Naive thymus-derived CD4-positive, alpha-beta T cell (primary cell): ENCODE data around the gene SS18L1. TPM values are rescaled to one million over a fixed set of nuclear protein-coding genes. Genes with fewer than 3 reads are reported as not detected.
A peak's percentile ranks its signal among the peaks of the same experiment; 100 is the strongest.

Source experiments
- ATAC-seq: fragments of 150-1000 bp; cut with Tn5 transposase; 2 replicates; pipeline ENCODE4 v1.10.0; 2021; ENCODE audit warnings: mild to moderate bottlenecking, moderate library complexity
- CTCF ChIA-PET: fragments of 350-600 bp; sonication (Branson Sonifier 250); formaldehyde crosslinking; loops from one replicate; lab custom pipeline; 2021; ENCODE audit warnings: antibody characterized with exemption; lab: Charles Lee
- POLR2A ChIA-PET: fragments of 350-600 bp; sonication (Branson Sonifier 250); formaldehyde crosslinking; loops from one replicate; lab custom pipeline; 2021; ENCODE audit warnings: antibody characterized with exemption, inconsistent platforms; lab: Charles Lee
- DNase-seq, 9 donors: peaks; one replicate each; pipeline versions ENCODE4 v3.0.0 to v3.0.0-alpha.2; 2020 to 2022; ENCODE audit warnings: mixed read lengths in 1 of 9
- H3K27ac ChIP-seq: one replicate; pipeline ENCODE4 v1.7.0; 2013; ENCODE audit warnings: mild to moderate bottlenecking, low read depth, low read length, moderate library complexity
- H3K27me3 ChIP-seq, 2 donors: one replicate each; pipeline ENCODE4 v1.7.0; 2013; ENCODE audit warnings: low read length in 2 of 2, mild to moderate bottlenecking in 2 of 2, moderate library complexity in 2 of 2; ENCODE audit not compliant: control insufficient read depth in 2 of 2, insufficient read depth in 2 of 2
- H3K36me3 ChIP-seq, 3 experiments: 1 replicate in 2 of 3; 2 replicates in 1 of 3; pipeline ENCODE4 v1.7.0; 2013; ENCODE audit warnings: low read length in 3 of 3, mild to moderate bottlenecking in 3 of 3, moderate library complexity in 1 of 3; ENCODE audit not compliant: insufficient read depth in 3 of 3, control insufficient read depth in 2 of 3
- H3K4me1 ChIP-seq, 2 donors: one replicate each; pipeline ENCODE4 v1.7.0; 2013; ENCODE audit warnings: low read length in 2 of 2, mild to moderate bottlenecking in 2 of 2, moderate library complexity in 1 of 2; ENCODE audit not compliant: control insufficient read depth in 2 of 2, insufficient read depth in 2 of 2
- H3K4me3 ChIP-seq: 2 replicates; pipeline ENCODE4 v1.7.0; 2013; ENCODE audit warnings: mild to moderate bottlenecking, low read length
- H3K9me3 ChIP-seq, 3 experiments: 1 replicate in 2 of 3; 2 replicates in 1 of 3; pipeline ENCODE4 v1.7.0; 2013; ENCODE audit warnings: low read length in 3 of 3; ENCODE audit not compliant: control insufficient read depth in 2 of 3
- H3K27ac Mint-ChIP-seq, 9 donors: one replicate each; pipeline ENCODE4 v1.8.0; 2020 to 2022; ENCODE audit warnings: mixed read lengths in 9 of 9, mild to moderate bottlenecking in 8 of 9, moderate library complexity in 5 of 9, inconsistent platforms in 2 of 9
- H3K27me3 Mint-ChIP-seq, 5 donors: one replicate each; pipeline ENCODE4 v1.8.0; 2021 to 2022; ENCODE audit warnings: mixed read lengths in 5 of 5, mild to moderate bottlenecking in 1 of 5
- H3K36me3 Mint-ChIP-seq, 5 donors: one replicate each; pipeline ENCODE4 v1.8.0; 2020 to 2022; ENCODE audit warnings: mixed read lengths in 5 of 5, mild to moderate bottlenecking in 3 of 5, inconsistent platforms in 1 of 5
- H3K4me1 Mint-ChIP-seq, 7 donors: one replicate each; pipeline ENCODE4 v1.8.0; 2020 to 2022; ENCODE audit warnings: mixed read lengths in 7 of 7, mild to moderate bottlenecking in 3 of 7, inconsistent platforms in 1 of 7
- H3K4me3 Mint-ChIP-seq, 10 donors: one replicate each; pipeline ENCODE4 v1.8.0; 2020 to 2022; ENCODE audit warnings: mild to moderate bottlenecking in 10 of 10, mixed read lengths in 10 of 10, moderate library complexity in 6 of 10, inconsistent platforms in 2 of 10
- H3K9me3 Mint-ChIP-seq, 11 donors: one replicate each; pipeline ENCODE4 v1.8.0; 2020 to 2022; ENCODE audit warnings: mixed read lengths in 11 of 11, mild to moderate bottlenecking in 4 of 11, inconsistent platforms in 1 of 11, moderate library complexity in 1 of 11
- intact Hi-C, 2 donors: fragments of 100-400 bp; cut with micrococcal nuclease; formaldehyde crosslinking; loops; one replicate each; pipeline ENCODE4 v1.15.1; 2023
- polyA plus RNA-seq, 2 donors: library from polyadenylated mRNA; unstranded; fragments of 300-500 nt; fragmentation: Illumina TruSeq; gene quantifications; one replicate each; pipeline ENCODE4 v1.2.3, GENCODE V29; 2021
- total RNA-seq, 6 experiments: library from RNA in 5 of 6; stranded (reverse) in 5 of 6; gene quantifications; 1 replicate in 5 of 6; 2 replicates in 1 of 6; pipeline ENCODE4 v1.2.3 and lab custom pipeline; 2021 to 2026

SS18L1 gene
- total and polyA plus RNA-seq, 7 experiments from 2014 or later = 0.47 to 26.7 (median 22.4) TPM

GRCh38 chr20:62104234-62104789, 39.3 kb upstream of the SS18L1 start:
- ATAC-seq (no peak), DNase-seq (no peak)
- no peak overlapping the region for H3K27ac Mint-ChIP-seq
- no peaks in the 10 kb centered on the region for H3K4me1 Mint-ChIP-seq
- POLR2A ChIA-PET = no interaction called here
- H3K9me3 Mint-ChIP-seq = peaks cover 0 to 98% (median 74%) of the 10 kb centered on the region in 11 donors
- Histone ChIP-seq H3K4me3 (no peak overlapping the region), H3K36me3 (no peaks in the 10 kb centered on the region), H3K9me3 (peaks cover 3 to 92% (median 12%) of the 10 kb centered on the region in 3 experiments), H3K27ac (no peak overlapping the region), H3K27me3 (no peaks in the 10 kb centered on the region), H3K4me1 (no peaks in the 10 kb centered on the region)
- no peak overlapping the region for H3K4me3 Mint-ChIP-seq
- CTCF ChIA-PET = interaction anchor here (0.7 kb wide), 2 partner anchors 13 to 50 kb away, joined by 3 read pairs; no protein-coding TSS in a partner anchor
- H3K27me3 Mint-ChIP-seq = peaks cover 0 to 6% (median 0%) of the 10 kb centered on the region in 5 donors
- H3K36me3 Mint-ChIP-seq = peaks cover 9 to 34% (median 20%) of the 10 kb centered on the region in 5 donors
- intact Hi-C loops = no loop called here

- intact Hi-C loops = no loop called here
- no peaks in the 10 kb centered on the region for H3K4me1 Mint-ChIP-seq
These were observed 38.7 kb upstream of the SS18L1 start for GRCh38 chr20:62104791-62105345.

GRCh38 chr20:62105592-62105991, 38.0 kb upstream of the SS18L1 start:
- Mint-ChIP-seq H3K36me3 (peaks cover 8 to 41% (median 20%) of the 10 kb centered on the region in 5 donors), H3K27me3 (peaks cover 0 to 6% (median 0%) of the 10 kb centered on the region in 5 donors), H3K9me3 (peaks cover 0 to 97% (median 76%) of the 10 kb centered on the region in 11 donors), H3K27ac (peak overlapping the region in 1 of 9 donors; percentile 39), H3K4me3 (peak overlapping the region in 1 of 10 donors; percentile 18), H3K4me1 (no peaks in the 10 kb centered on the region)
- ChIA-PET POLR2A (interaction anchor here (0.8 kb wide), 1 partner anchor 12 kb away, joined by 3 read pairs; no protein-coding TSS in a partner anchor), CTCF (no interaction called here)
- intact Hi-C loops = no loop called here
- no peak for ATAC-seq
- no peaks in the 10 kb centered on the region for H3K36me3 ChIP-seq
- no peaks in the 10 kb centered on the region for H3K4me1 ChIP-seq
- no peaks in the 10 kb centered on the region for H3K27me3 ChIP-seq
- H3K27ac ChIP-seq = no peak overlapping the region
- no peak for DNase-seq
- H3K9me3 ChIP-seq = peaks cover 6 to 88% (median 12%) of the 10 kb centered on the region in 3 experiments
- H3K4me3 ChIP-seq = no peak overlapping the region

More at GRCh38 chr20:62104791-62105345, 38.7 kb upstream of the SS18L1 start:
- Mint-ChIP-seq H3K9me3 (peaks cover 0 to 98% (median 73%) of the 10 kb centered on the region in 11 donors), H3K27ac (peak overlapping the region in 1 of 9 donors; percentile 29), H3K4me3 (peak overlapping the region in 1 of 10 donors; percentile 28), H3K36me3 (peaks cover 11 to 37% (median 22%) of the 10 kb centered on the region in 5 donors), H3K27me3 (peaks cover 0 to 6% (median 0%) of the 10 kb centered on the region in 5 donors)
- ChIA-PET CTCF (interaction anchor here (0.7 kb wide), 2 partner anchors 14 to 50 kb away, joined by 3 read pairs; no protein-coding TSS in a partner anchor), POLR2A (no interaction called here)
- Histone ChIP-seq H3K27me3 (no peaks in the 10 kb centered on the region), H3K4me3 (no peak overlapping the region), H3K9me3 (peaks cover 6 to 90% (median 12%) of the 10 kb centered on the region in 3 experiments), H3K27ac (no peak overlapping the region), H3K36me3 (no peaks in the 10 kb centered on the region), H3K4me1 (no peaks in the 10 kb centered on the region)
- DNase-seq (no peak), ATAC-seq (no peak)

- no peak overlapping the region for H3K4me3 ChIP-seq
- no peaks in the 10 kb centered on the region for H3K27me3 Mint-ChIP-seq
- H3K4me1 Mint-ChIP-seq = peaks cover 0 to 7% (median 2%) of the 10 kb centered on the region in 7 donors
- POLR2A ChIA-PET = no interaction called here
- CTCF ChIA-PET = no interaction called here
- peaks cover 0 to 92% (median 55%) of the 10 kb centered on the region in 11 donors for H3K9me3 Mint-ChIP-seq
- no peaks in the 10 kb centered on the region for H3K27me3 ChIP-seq
- H3K27ac ChIP-seq = no peak overlapping the region
- H3K4me1 ChIP-seq = no peaks in the 10 kb centered on the region
- DNase-seq (no peak), ATAC-seq (no peak)
- peaks cover 4 to 28% (median 17%) of the 10 kb centered on the region in 5 donors for H3K36me3 Mint-ChIP-seq
- intact Hi-C loops = no loop called here
- peaks cover 6 to 83% (median 23%) of the 10 kb centered on the region in 3 experiments for H3K9me3 ChIP-seq
- no peak overlapping the region for H3K27ac Mint-ChIP-seq
- no peaks in the 10 kb centered on the region for H3K36me3 ChIP-seq
- peak overlapping the region in 2 of 10 donors; percentile 21 to 25 for H3K4me3 Mint-ChIP-seq
These were observed 32.4 kb upstream of the SS18L1 start for GRCh38 chr20:62111148-62111547.

GRCh38 chr20:62112368-62112767, 31.2 kb upstream of the SS18L1 start:
- H3K27ac ChIP-seq = no peak overlapping the region
- Mint-ChIP-seq H3K27ac (peak overlapping the region in 2 of 9 donors; percentile 25 to 62), H3K4me1 (peaks cover 2 to 13% (median 7%) of the 10 kb centered on the region in 7 donors), H3K36me3 (peaks cover 0 to 22% (median 17%) of the 10 kb centered on the region in 5 donors), H3K27me3 (no peaks in the 10 kb centered on the region), H3K9me3 (peaks cover 0 to 85% (median 49%) of the 10 kb centered on the region in 11 donors), H3K4me3 (peak overlapping the region in 2 of 10 donors; percentile 41 to 70)
- intact Hi-C loops = no loop called here
- DNase-seq (no peak), ATAC-seq (no peak)
- H3K36me3 ChIP-seq = no peaks in the 10 kb centered on the region
- ChIA-PET POLR2A (no interaction called here), CTCF (no interaction called here)
- peaks cover 6 to 72% (median 22%) of the 10 kb centered on the region in 3 experiments for H3K9me3 ChIP-seq
- no peak overlapping the region for H3K4me3 ChIP-seq
- H3K4me1 ChIP-seq = peaks cover 9% of the 10 kb centered on the region in 2 donors
- no peaks in the 10 kb centered on the region for H3K27me3 ChIP-seq

DNA sequence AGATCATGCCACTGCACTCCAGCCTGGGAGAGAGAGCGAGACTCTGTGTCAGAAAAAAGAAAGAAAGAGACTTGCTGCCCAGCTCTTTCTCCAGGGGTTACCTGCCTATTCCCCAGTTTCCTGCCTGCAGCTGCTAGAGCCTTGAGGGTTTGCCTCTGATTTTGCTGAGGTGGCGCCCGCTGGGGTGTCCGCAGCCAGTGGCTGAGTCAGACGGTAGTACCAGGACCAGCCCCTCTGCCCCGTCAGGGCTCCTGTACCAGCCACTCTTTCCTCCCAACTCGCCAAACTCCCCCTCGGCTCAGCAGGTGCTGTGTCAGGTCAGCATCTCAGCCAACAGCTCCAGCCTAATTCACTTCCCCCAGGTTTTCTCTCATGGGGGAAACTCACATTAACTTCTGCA, 28.7 kb upstream of the SS18L1 start:
- DNase-seq (no peak), ATAC-seq (no peak)
- Mint-ChIP-seq H3K4me1 (peaks cover 10 to 36% (median 27%) of the 10 kb centered on the region in 7 donors), H3K36me3 (peaks cover 0 to 12% (median 4%) of the 10 kb centered on the region in 5 donors), H3K9me3 (peaks cover 0 to 65% (median 31%) of the 10 kb centered on the region in 11 donors), H3K4me3 (no peak overlapping the region), H3K27me3 (no peaks in the 10 kb centered on the region), H3K27ac (no peak overlapping the region)
- Histone ChIP-seq H3K36me3 (no peaks in the 10 kb centered on the region), H3K27me3 (no peaks in the 10 kb centered on the region), H3K27ac (no peak overlapping the region), H3K4me1 (peaks cover 23 to 30% of the 10 kb centered on the region in 2 donors), H3K9me3 (peaks cover 0 to 54% (median 11%) of the 10 kb centered on the region in 3 experiments), H3K4me3 (no peak overlapping the region)
- intact Hi-C loops = no loop called here
- POLR2A ChIA-PET = interaction anchor here (1.8 kb wide), 1 partner anchor 21 kb away, joined by 5 read pairs; no protein-coding TSS in a partner anchor
- CTCF ChIA-PET = interaction anchor here (0.7 kb wide), 1 partner anchor 160 kb away, joined by 3 read pairs; no protein-coding TSS in a partner anchor
